IPS DF 6.9 (cell line): ENCODE measurements around the gene ARMH3.

Experiments used
- DNase-seq: peaks from one replicate; pipeline ENCODE4 v3.0.0-alpha.2; 2013; ENCODE audit warnings: low read depth, low spot score
- H3K27ac ChIP-seq: one replicate; pipeline ENCODE4 v1.5.1; 2013; ENCODE audit warnings: low read length, control low read depth
- H3K27me3 ChIP-seq: 2 replicates; pipeline ENCODE4 v1.6.1; 2013; ENCODE audit warnings: mild to moderate bottlenecking, low read length; ENCODE audit not compliant: control insufficient read depth, insufficient read depth
- H3K36me3 ChIP-seq: 2 replicates; pipeline ENCODE4 v1.6.1; 2013; ENCODE audit warnings: low read length; ENCODE audit not compliant: control insufficient read depth, insufficient read depth
- H3K4me1 ChIP-seq: 2 replicates; pipeline ENCODE4 v1.6.1; 2013; ENCODE audit warnings: low read length; ENCODE audit not compliant: control insufficient read depth, insufficient read depth
- H3K4me3 ChIP-seq: 2 replicates; pipeline ENCODE4 v1.5.1; 2013; ENCODE audit warnings: mild to moderate bottlenecking, low read length
- H3K9me3 ChIP-seq: 2 replicates; pipeline ENCODE4 v1.6.1; 2013; ENCODE audit warnings: low read length, inconsistent platforms; ENCODE audit not compliant: control insufficient read depth, insufficient read depth
- WGBS: extraction: QIAGEN DNeasy Blood & Tissue Kit; methylation state at CpG from one replicate; pipeline ENCODE4 v1.1.7; 2013; ENCODE audit warnings: mixed read lengths, missing lambda C conversion rate; ENCODE audit not compliant: insufficient read length, insufficient coverage; 5-methylcytosine and 5-hydroxymethylcytosine counted together

ARMH3 gene

GRCh38 chr10:101859530-101859929 lies 196.4 kb downstream of the ARMH3 start:
- Histone ChIP-seq H3K4me1 (no peaks in the 10 kb centered on the region), H3K4me3 (no peak overlapping the region), H3K36me3 (no peaks in the 10 kb centered on the region), H3K27me3 (no peaks in the 10 kb centered on the region), H3K9me3 (no peaks in the 10 kb centered on the region), H3K27ac (no peak overlapping the region)
- WGBS, result no CpG with 5 or more reads among the region's 2 CpGs
- DNase-seq, result no peak

- no CpG with 5 or more reads among the region's 3 CpGs for WGBS
- Histone ChIP-seq H3K27me3 (no peaks in the 10 kb centered on the region), H3K27ac (no peak overlapping the region), H3K36me3 (no peaks in the 10 kb centered on the region), H3K9me3 (no peaks in the 10 kb centered on the region), H3K4me1 (no peaks in the 10 kb centered on the region), H3K4me3 (no peak overlapping the region)
- DNase-seq, result no peak
Measured at GRCh38 chr10:101858723-101859500, 197.1 kb downstream of the ARMH3 start.

- no peaks in the 10 kb centered on the region for H3K9me3 ChIP-seq
- H3K27ac ChIP-seq, result no peak overlapping the region
- H3K27me3 ChIP-seq, result no peaks in the 10 kb centered on the region
- no peaks in the 10 kb centered on the region for H3K4me1 ChIP-seq
- H3K36me3 ChIP-seq, result no peaks in the 10 kb centered on the region
- DNase-seq, result no peak
- no CpG with 5 or more reads among the region's 1 CpG for WGBS
- H3K4me3 ChIP-seq, result no peak overlapping the region
Measured at GRCh38 chr10:101857802-101858476, 198.0 kb downstream of the ARMH3 start.

- no peak overlapping the region for H3K4me3 ChIP-seq
- no peak overlapping the region for H3K27ac ChIP-seq
- H3K27me3 ChIP-seq, result no peaks in the 10 kb centered on the region
- H3K9me3 ChIP-seq, result no peaks in the 10 kb centered on the region
- no peaks in the 10 kb centered on the region for H3K4me1 ChIP-seq
- no peak for DNase-seq
- H3K36me3 ChIP-seq, result no peaks in the 10 kb centered on the region
Measured at GRCh38 chr10:101856626-101857025, 199.3 kb downstream of the ARMH3 start.

GRCh38 chr10:101851411-101852116 lies 204.4 kb downstream of the ARMH3 start:
- H3K27me3 ChIP-seq, result no peaks in the 10 kb centered on the region
- H3K36me3 ChIP-seq, result no peaks in the 10 kb centered on the region
- no peaks in the 10 kb centered on the region for H3K4me1 ChIP-seq
- no peak overlapping the region for H3K27ac ChIP-seq
- DNase-seq, result no peak
- no CpG with 5 or more reads among the region's 4 CpGs for WGBS
- H3K9me3 ChIP-seq, result no peaks in the 10 kb centered on the region
- no peak overlapping the region for H3K4me3 ChIP-seq

- H3K27ac ChIP-seq, result no peak overlapping the region
- H3K4me3 ChIP-seq, result no peak overlapping the region
- no peaks in the 10 kb centered on the region for H3K9me3 ChIP-seq
- no peaks in the 10 kb centered on the region for H3K36me3 ChIP-seq
- no peaks in the 10 kb centered on the region for H3K4me1 ChIP-seq
- WGBS, result no CpG with 5 or more reads among the region's 3 CpGs
- DNase-seq, result no peak
- no peaks in the 10 kb centered on the region for H3K27me3 ChIP-seq
Measured at GRCh38 chr10:101850749-101851148, 205.2 kb downstream of the ARMH3 start.

GRCh38 chr10:101848894-101849351 lies 207.1 kb downstream of the ARMH3 start:
- no peak for DNase-seq
- H3K9me3 ChIP-seq, result no peaks in the 10 kb centered on the region
- no peak overlapping the region for H3K27ac ChIP-seq
- H3K36me3 ChIP-seq, result no peaks in the 10 kb centered on the region
- no CpG with 5 or more reads among the region's 3 CpGs for WGBS
- no peak overlapping the region for H3K4me3 ChIP-seq
- no peaks in the 10 kb centered on the region for H3K27me3 ChIP-seq
- H3K4me1 ChIP-seq, result no peaks in the 10 kb centered on the region

- Histone ChIP-seq H3K4me3 (no peak overlapping the region), H3K27ac (no peak overlapping the region), H3K27me3 (no peaks in the 10 kb centered on the region), H3K9me3 (no peaks in the 10 kb centered on the region), H3K36me3 (no peaks in the 10 kb centered on the region), H3K4me1 (no peaks in the 10 kb centered on the region)
- no peak for DNase-seq
- WGBS, result no CpG with 5 or more reads among the region's 4 CpGs
Measured at GRCh38 chr10:101848408-101848807, 207.6 kb downstream of the ARMH3 start.

- Histone ChIP-seq H3K9me3 (no peaks in the 10 kb centered on the region), H3K4me1 (peaks cover 3% of the 10 kb centered on the region; the same call in 1 of the 2 replicates), H3K4me3 (no peak overlapping the region), H3K27me3 (no peaks in the 10 kb centered on the region; the same call in 1 of the 2 replicates), H3K36me3 (no peaks in the 10 kb centered on the region), H3K27ac (no peak overlapping the region)
- DNase-seq, result no peak
- WGBS, result no CpG with 5 or more reads among the region's 3 CpGs
Measured at GRCh38 chr10:101845893-101846292, 210.1 kb downstream of the ARMH3 start.
